ENCODE data around the gene CCL19.

DNA sequence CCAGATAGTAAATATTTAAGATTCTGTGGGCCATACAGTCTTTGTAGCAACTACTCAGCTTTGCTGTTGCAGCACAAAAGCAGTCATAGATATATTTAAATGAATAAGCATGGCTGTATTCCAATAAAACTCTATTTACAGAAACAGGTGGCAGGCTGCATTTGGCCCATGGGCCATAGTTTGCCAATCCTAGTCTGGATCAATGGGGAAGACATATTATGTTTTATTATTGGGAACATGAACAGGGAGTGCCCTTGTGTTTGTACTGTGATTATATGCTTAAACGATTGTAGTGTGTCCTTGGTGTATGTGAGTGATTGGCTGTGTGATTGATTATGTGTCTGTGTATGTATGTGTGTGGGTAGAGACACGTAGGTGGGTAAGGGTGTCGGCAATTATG, 16.6 kb downstream of the CCL19 start:
- TF ChIP-seq, protein P1, sequence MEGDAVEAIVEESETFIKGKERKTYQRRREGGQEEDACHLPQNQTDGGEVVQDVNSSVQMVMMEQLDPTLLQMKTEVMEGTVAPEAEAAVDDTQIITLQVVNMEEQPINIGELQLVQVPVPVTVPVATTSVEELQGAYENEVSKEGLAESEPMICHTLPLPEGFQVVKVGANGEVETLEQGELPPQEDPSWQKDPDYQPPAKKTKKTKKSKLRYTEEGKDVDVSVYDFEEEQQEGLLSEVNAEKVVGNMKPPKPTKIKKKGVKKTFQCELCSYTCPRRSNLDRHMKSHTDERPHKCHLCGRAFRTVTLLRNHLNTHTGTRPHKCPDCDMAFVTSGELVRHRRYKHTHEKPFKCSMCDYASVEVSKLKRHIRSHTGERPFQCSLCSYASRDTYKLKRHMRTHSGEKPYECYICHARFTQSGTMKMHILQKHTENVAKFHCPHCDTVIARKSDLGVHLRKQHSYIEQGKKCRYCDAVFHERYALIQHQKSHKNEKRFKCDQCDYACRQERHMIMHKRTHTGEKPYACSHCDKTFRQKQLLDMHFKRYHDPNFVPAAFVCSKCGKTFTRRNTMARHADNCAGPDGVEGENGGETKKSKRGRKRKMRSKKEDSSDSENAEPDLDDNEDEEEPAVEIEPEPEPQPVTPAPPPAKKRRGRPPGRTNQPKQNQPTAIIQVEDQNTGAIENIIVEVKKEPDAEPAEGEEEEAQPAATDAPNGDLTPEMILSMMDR (IDR thresholded peaks at IDR 0.05) = no peak
- TF ChIP-seq POLR2A (IDR thresholded peaks at IDR 0.05) (no peak), EP300 (IDR thresholded peaks at IDR 0.05; ENCODE audit: low read depth) (no peak), POLR2AphosphoS5 (IDR thresholded peaks at IDR 0.05) (no peak)

Measured in transverse colon (tissue), 4 donors.